Measurements from ENCODE around the gene LRRC73.
"Not testable (repeated sequence)": the region's sequence is repeated elsewhere in the genome, so short reads cannot be mapped to it uniquely, and the experiment has no call there.

LRRC73 gene

GRCh38 chr6:43469947-43470346, 40.2 kb downstream of the LRRC73 start:
- no peaks in the 10 kb centered on the region for H3K4me1 Mint-ChIP-seq (ENCODE audit: low read depth)
- no peaks in the 10 kb centered on the region for H3K9me3 Mint-ChIP-seq
- no peak overlapping the region for H3K27ac Mint-ChIP-seq
- H3K36me3 Mint-ChIP-seq (ENCODE audit: low read depth): no peaks in the 10 kb centered on the region
- H3K4me3 Mint-ChIP-seq: no peak overlapping the region
- H3K27me3 Mint-ChIP-seq (ENCODE audit: low read depth): peaks cover 17% of the 10 kb centered on the region

GRCh38 chr6:43468748-43469681, 41.1 kb downstream of the LRRC73 start:
- Mint-ChIP-seq H3K4me1 (ENCODE audit: low read depth) (no peaks in the 10 kb centered on the region), H3K27ac (no peak overlapping the region), H3K9me3 (no peaks in the 10 kb centered on the region), H3K36me3 (ENCODE audit: low read depth) (no peaks in the 10 kb centered on the region), H3K4me3 (no peak overlapping the region), H3K27me3 (ENCODE audit: low read depth) (peaks cover 19% of the 10 kb centered on the region)

GRCh38 chr6:43468240-43468639, 41.9 kb downstream of the LRRC73 start:
- Mint-ChIP-seq H3K27ac (no peak overlapping the region), H3K9me3 (no peaks in the 10 kb centered on the region), H3K27me3 (ENCODE audit: low read depth) (peaks cover 22% of the 10 kb centered on the region), H3K36me3 (ENCODE audit: low read depth) (no peaks in the 10 kb centered on the region), H3K4me1 (ENCODE audit: low read depth) (no peaks in the 10 kb centered on the region), H3K4me3 (no peak overlapping the region)

GRCh38 chr6:43467752-43468151, 42.4 kb downstream of the LRRC73 start:
- Mint-ChIP-seq H3K36me3 (ENCODE audit: low read depth) (no peaks in the 10 kb centered on the region), H3K9me3 (no peaks in the 10 kb centered on the region), H3K27ac (no peak overlapping the region), H3K4me3 (no peak overlapping the region), H3K27me3 (ENCODE audit: low read depth) (peaks cover 27% of the 10 kb centered on the region), H3K4me1 (ENCODE audit: low read depth) (no peaks in the 10 kb centered on the region)

GRCh38 chr6:43467265-43467664, 42.9 kb downstream of the LRRC73 start:
- not testable (repeated sequence) for H3K9me3 Mint-ChIP-seq; H3K27ac Mint-ChIP-seq; H3K4me3 Mint-ChIP-seq; H3K36me3 Mint-ChIP-seq (ENCODE audit: low read depth); H3K4me1 Mint-ChIP-seq (ENCODE audit: low read depth)
- peaks cover 31% of the 10 kb centered on the region for H3K27me3 Mint-ChIP-seq (ENCODE audit: low read depth)

- peaks cover 30% of the 10 kb centered on the region for H3K27me3 Mint-ChIP-seq (ENCODE audit: low read depth)
These were observed 44.2 kb downstream of the LRRC73 start for GRCh38 chr6:43465948-43466347.

GRCh38 chr6:43464337-43464736, 45.8 kb downstream of the LRRC73 start:
- no peaks in the 10 kb centered on the region for H3K4me1 Mint-ChIP-seq (ENCODE audit: low read depth)
- H3K9me3 Mint-ChIP-seq: no peaks in the 10 kb centered on the region
- H3K4me3 Mint-ChIP-seq: no peak overlapping the region

More at GRCh38 chr6:43465948-43466347, 44.2 kb downstream of the LRRC73 start:
- H3K27ac Mint-ChIP-seq: no peak overlapping the region
- H3K4me1 Mint-ChIP-seq (ENCODE audit: low read depth): no peaks in the 10 kb centered on the region
- no peak overlapping the region for H3K4me3 Mint-ChIP-seq
- no peaks in the 10 kb centered on the region for H3K9me3 Mint-ChIP-seq
- H3K36me3 Mint-ChIP-seq (ENCODE audit: low read depth): no peaks in the 10 kb centered on the region

GRCh38 chr6:43461936-43462335, 48.2 kb downstream of the LRRC73 start:
- H3K27ac Mint-ChIP-seq: no peak overlapping the region
- H3K9me3 Mint-ChIP-seq: no peaks in the 10 kb centered on the region
- H3K4me1 Mint-ChIP-seq (ENCODE audit: low read depth): no peaks in the 10 kb centered on the region
- H3K36me3 Mint-ChIP-seq (ENCODE audit: low read depth): no peaks in the 10 kb centered on the region
- H3K4me3 Mint-ChIP-seq: no peak overlapping the region
- H3K27me3 Mint-ChIP-seq (ENCODE audit: low read depth): peaks cover 35% of the 10 kb centered on the region

More at GRCh38 chr6:43464337-43464736, 45.8 kb downstream of the LRRC73 start:
- H3K27me3 Mint-ChIP-seq (ENCODE audit: low read depth): peaks cover 38% of the 10 kb centered on the region
- no peaks in the 10 kb centered on the region for H3K36me3 Mint-ChIP-seq (ENCODE audit: low read depth)
- H3K27ac Mint-ChIP-seq: no peak overlapping the region

- H3K9me3 Mint-ChIP-seq: no peaks in the 10 kb centered on the region
- no peak overlapping the region for H3K27ac Mint-ChIP-seq
- no peaks in the 10 kb centered on the region for H3K36me3 Mint-ChIP-seq (ENCODE audit: low read depth)
These were observed 50.1 kb downstream of the LRRC73 start for GRCh38 chr6:43460032-43460431.

GRCh38 chr6:43459535-43459934, 50.6 kb downstream of the LRRC73 start:
- peaks cover 50% of the 10 kb centered on the region for H3K27me3 Mint-ChIP-seq (ENCODE audit: low read depth)
- H3K4me3 Mint-ChIP-seq: no peak overlapping the region
- H3K4me1 Mint-ChIP-seq (ENCODE audit: low read depth): peaks cover 7% of the 10 kb centered on the region
- H3K9me3 Mint-ChIP-seq: no peaks in the 10 kb centered on the region
- H3K36me3 Mint-ChIP-seq (ENCODE audit: low read depth): no peaks in the 10 kb centered on the region
- no peak overlapping the region for H3K27ac Mint-ChIP-seq

More at GRCh38 chr6:43460032-43460431, 50.1 kb downstream of the LRRC73 start:
- H3K4me1 Mint-ChIP-seq (ENCODE audit: low read depth): peaks cover 7% of the 10 kb centered on the region
- H3K4me3 Mint-ChIP-seq: no peak overlapping the region
- H3K27me3 Mint-ChIP-seq (ENCODE audit: low read depth): peaks cover 50% of the 10 kb centered on the region

- peaks cover 52% of the 10 kb centered on the region for H3K27me3 Mint-ChIP-seq (ENCODE audit: low read depth)
- H3K4me3 Mint-ChIP-seq; H3K27ac Mint-ChIP-seq; H3K9me3 Mint-ChIP-seq; H3K36me3 Mint-ChIP-seq (ENCODE audit: low read depth): not testable (repeated sequence)
- peaks cover 11% of the 10 kb centered on the region for H3K4me1 Mint-ChIP-seq (ENCODE audit: low read depth)
These were observed 52.0 kb downstream of the LRRC73 start for GRCh38 chr6:43458154-43458553.

GRCh38 chr6:43457643-43458042, 52.5 kb downstream of the LRRC73 start:
- Mint-ChIP-seq H3K4me1 (ENCODE audit: low read depth) (peaks cover 11% of the 10 kb centered on the region), H3K9me3 (no peaks in the 10 kb centered on the region), H3K36me3 (ENCODE audit: low read depth) (peaks cover under 1% of the 10 kb centered on the region), H3K27me3 (ENCODE audit: low read depth) (peaks cover 48% of the 10 kb centered on the region), H3K4me3 (no peak overlapping the region), H3K27ac (no peak overlapping the region)

All from T-helper 1 cell treated with Interleukin-12 subunit alpha and Interleukin-12 subunit beta and Interleukin-4 antibody, amounts not matched to agents 30 μg/mL and 1 μg/mL, for 36 hours (primary cell).